Nephron progenitor cell (in vitro differentiated cells): ENCODE measurements around the gene MSI2.
A peak's percentile ranks its signal among the peaks of the same experiment; 100 is the strongest.

Source experiments
- DNase-seq: peaks from one replicate; pipeline ENCODE4 v3.0.0; 2021
- H3K27ac Mint-ChIP-seq: 2 replicates; pipeline ENCODE4 v1.8.0; 2021; ENCODE audit warnings: mild to moderate bottlenecking, moderate library complexity, mixed read lengths
- H3K27me3 Mint-ChIP-seq: 2 replicates; pipeline ENCODE4 v1.8.0; 2021; ENCODE audit warnings: mild to moderate bottlenecking, low read depth, mixed read lengths; ENCODE audit not compliant: poor library complexity
- H3K36me3 Mint-ChIP-seq: 2 replicates; pipeline ENCODE4 v1.8.0; 2021; ENCODE audit warnings: low read depth, mixed read lengths
- H3K4me1 Mint-ChIP-seq: 2 replicates; pipeline ENCODE4 v1.8.0; 2021; ENCODE audit warnings: mixed read lengths
- H3K4me3 Mint-ChIP-seq: 2 replicates; pipeline ENCODE4 v1.8.0; 2021; ENCODE audit warnings: mild to moderate bottlenecking, moderate library complexity, mixed read lengths
- H3K9me3 Mint-ChIP-seq: 2 replicates; pipeline ENCODE4 v1.8.0; 2021; ENCODE audit warnings: mild to moderate bottlenecking, moderate library complexity, mixed read lengths
- TF ChIP-seq, protein P1 (sequence below): fragments of 200-600 bp; sonication (generic); IDR thresholded peaks from 2 replicates; pipeline ENCODE4 v1.5.0; 2021; ENCODE audit warnings: antibody characterized with exemption

MSI2 gene

DNA sequence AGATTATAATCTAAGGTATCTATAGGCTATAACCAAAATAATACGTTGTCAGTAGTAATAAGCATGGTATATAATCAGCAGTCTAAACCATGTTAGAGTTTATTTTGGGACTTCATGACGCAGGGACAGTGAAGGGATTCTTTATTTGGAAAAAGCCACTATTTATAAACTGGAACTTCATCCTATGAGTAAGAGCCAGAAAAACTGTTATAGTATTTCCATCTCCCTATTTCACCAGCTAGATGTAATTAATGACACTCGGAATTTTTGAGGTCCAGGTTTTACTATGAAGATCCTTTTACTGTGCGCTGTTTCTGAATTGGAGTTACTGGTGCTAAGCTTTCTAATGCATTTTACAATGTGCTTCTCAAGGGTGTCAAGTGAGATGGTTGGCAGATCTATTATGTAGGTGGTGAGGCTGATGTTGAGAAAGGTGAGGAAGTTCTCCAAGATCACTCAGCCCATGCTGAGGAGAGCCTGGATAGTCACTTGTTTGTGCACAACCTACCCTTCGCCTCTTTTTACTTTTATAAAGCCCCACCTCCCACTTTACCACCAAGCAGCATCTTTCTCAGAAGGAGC lies 149.3 kb downstream of the MSI2 start:
- H3K9me3 Mint-ChIP-seq, result no peaks in the 10 kb centered on the region
- DNase-seq, result no peak
- peak overlapping the region; percentile 100 for H3K27ac Mint-ChIP-seq
- H3K4me3 Mint-ChIP-seq, result peak overlapping the region; percentile 69
- peaks cover 100% of the 10 kb centered on the region for H3K4me1 Mint-ChIP-seq
- TF ChIP-seq, protein P1, sequence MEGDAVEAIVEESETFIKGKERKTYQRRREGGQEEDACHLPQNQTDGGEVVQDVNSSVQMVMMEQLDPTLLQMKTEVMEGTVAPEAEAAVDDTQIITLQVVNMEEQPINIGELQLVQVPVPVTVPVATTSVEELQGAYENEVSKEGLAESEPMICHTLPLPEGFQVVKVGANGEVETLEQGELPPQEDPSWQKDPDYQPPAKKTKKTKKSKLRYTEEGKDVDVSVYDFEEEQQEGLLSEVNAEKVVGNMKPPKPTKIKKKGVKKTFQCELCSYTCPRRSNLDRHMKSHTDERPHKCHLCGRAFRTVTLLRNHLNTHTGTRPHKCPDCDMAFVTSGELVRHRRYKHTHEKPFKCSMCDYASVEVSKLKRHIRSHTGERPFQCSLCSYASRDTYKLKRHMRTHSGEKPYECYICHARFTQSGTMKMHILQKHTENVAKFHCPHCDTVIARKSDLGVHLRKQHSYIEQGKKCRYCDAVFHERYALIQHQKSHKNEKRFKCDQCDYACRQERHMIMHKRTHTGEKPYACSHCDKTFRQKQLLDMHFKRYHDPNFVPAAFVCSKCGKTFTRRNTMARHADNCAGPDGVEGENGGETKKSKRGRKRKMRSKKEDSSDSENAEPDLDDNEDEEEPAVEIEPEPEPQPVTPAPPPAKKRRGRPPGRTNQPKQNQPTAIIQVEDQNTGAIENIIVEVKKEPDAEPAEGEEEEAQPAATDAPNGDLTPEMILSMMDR, result no peak
- H3K36me3 Mint-ChIP-seq, result peaks cover 30% of the 10 kb centered on the region
- no peaks in the 10 kb centered on the region for H3K27me3 Mint-ChIP-seq

- H3K27me3 Mint-ChIP-seq, result no peaks in the 10 kb centered on the region
- TF ChIP-seq, protein P1, result no peak
- DNase-seq, result peak; percentile 47
- H3K4me1 Mint-ChIP-seq, result peaks cover 95% of the 10 kb centered on the region
- no peaks in the 10 kb centered on the region for H3K9me3 Mint-ChIP-seq
- H3K27ac Mint-ChIP-seq, result peak overlapping the region; percentile 100
- H3K36me3 Mint-ChIP-seq, result peaks cover 36% of the 10 kb centered on the region
- peak overlapping the region; percentile 69 for H3K4me3 Mint-ChIP-seq
These were observed 150.0 kb downstream of the MSI2 start for GRCh38 chr17:57406131-57406980.

DNA sequence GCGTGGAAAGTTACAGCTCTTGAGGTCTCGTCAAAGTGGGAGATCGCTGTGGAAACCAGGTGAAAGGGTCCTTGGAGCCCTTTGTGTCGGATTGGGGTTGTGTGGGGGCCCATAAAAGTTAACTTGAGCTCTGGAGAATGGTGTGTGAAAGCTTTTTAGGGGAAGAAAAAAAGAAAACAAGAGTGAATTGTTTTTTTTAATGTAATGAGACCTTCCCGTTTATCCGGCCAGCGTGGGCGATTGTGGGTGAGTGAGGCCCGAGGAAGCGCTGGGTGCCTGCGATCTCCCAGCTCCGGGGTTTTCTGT lies 150.6 kb downstream of the MSI2 start:
- TF ChIP-seq, protein P1, result no peak
- Mint-ChIP-seq H3K36me3 (peaks cover 37% of the 10 kb centered on the region), H3K4me1 (peaks cover 89% of the 10 kb centered on the region), H3K4me3 (peak overlapping the region; percentile 69), H3K27ac (peak overlapping the region; percentile 100), H3K9me3 (no peaks in the 10 kb centered on the region), H3K27me3 (no peaks in the 10 kb centered on the region)
- no peak for DNase-seq

DNA sequence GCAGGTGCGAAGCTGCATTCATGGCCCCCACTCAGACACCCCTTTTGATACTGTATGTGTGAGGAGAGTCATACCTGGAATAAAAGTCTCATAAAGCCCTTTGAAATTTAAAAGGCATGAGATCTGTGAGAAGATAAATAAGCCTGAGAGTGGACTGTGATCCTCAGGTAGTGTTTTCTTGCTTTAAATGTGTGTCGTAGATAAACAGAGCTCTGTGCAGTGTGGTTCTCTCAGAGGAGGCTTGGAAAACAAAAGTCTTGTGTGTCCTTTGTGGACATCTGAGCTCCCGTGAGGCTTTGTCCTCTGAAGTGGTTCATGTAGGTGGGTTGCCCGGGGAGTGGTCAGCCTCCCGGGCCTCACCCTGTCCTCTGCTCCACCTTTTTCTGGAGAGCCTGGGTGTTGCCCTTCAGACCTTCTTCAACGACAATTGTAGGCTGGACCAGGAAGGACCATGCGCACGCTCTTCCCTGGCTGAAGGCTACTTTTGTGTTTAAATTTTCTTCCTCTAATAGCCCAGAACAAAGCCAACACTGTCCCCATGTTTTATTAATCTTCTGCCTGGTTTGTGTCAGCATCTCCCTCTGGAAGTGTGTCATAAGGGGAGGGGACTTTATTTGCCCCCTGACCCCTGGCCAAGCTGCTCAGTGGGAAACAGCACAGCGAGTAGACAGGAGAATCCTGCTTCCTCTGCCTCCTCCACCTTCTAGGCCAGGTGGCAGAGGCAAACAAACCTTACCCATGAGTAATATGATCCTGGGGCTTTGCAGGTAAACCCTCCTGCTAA lies 151.2 kb downstream of the MSI2 start:
- TF ChIP-seq, protein P1, result no peak
- Mint-ChIP-seq H3K36me3 (peaks cover 37% of the 10 kb centered on the region), H3K9me3 (no peaks in the 10 kb centered on the region), H3K4me3 (peak overlapping the region; percentile 69), H3K27ac (peak overlapping the region; percentile 100), H3K4me1 (peaks cover 84% of the 10 kb centered on the region), H3K27me3 (no peaks in the 10 kb centered on the region)
- peak; percentile 46 for DNase-seq

GRCh38 chr17:57408071-57408811 lies 151.9 kb downstream of the MSI2 start:
- peaks cover 37% of the 10 kb centered on the region for H3K36me3 Mint-ChIP-seq
- H3K27me3 Mint-ChIP-seq, result no peaks in the 10 kb centered on the region
- H3K4me1 Mint-ChIP-seq, result peaks cover 81% of the 10 kb centered on the region
- peak overlapping the region; percentile 69 for H3K4me3 Mint-ChIP-seq
- TF ChIP-seq, protein P1, result no peak
- peak overlapping the region; percentile 100 for H3K27ac Mint-ChIP-seq
- H3K9me3 Mint-ChIP-seq, result no peaks in the 10 kb centered on the region
- DNase-seq, result peak; percentile 43
